GM19438 (cell line): Measurements from ENCODE around the gene CASQ1.

Source experiments
- ATAC-seq: cut with Tn5 transposase; IDR thresholded peaks from one replicate; pipeline ENCODE4 v1.9.1; 2021; ENCODE audit warnings: low read depth; ENCODE audit not compliant: unreplicated experiment

The CASQ1 gene

DNA sequence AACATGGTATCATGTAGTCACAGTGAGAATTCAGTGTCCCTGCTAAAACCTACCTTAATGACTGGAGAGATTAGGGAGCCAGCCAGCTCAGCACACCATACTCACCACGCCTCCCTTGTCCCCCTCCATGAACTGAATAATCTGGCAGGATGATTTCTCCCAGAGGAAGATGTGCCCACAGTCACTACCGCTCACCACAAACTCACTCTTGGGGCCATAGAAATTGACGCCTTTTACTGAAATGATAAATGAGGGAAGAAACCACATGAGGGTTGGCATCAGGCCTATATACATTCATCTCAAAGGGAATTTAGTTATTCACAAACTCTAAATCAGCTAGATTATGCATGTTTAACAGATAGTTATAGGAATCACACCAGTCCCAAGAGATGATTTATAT lies 32.2 kb downstream of the CASQ1 start:
- no peak for ATAC-seq

DNA sequence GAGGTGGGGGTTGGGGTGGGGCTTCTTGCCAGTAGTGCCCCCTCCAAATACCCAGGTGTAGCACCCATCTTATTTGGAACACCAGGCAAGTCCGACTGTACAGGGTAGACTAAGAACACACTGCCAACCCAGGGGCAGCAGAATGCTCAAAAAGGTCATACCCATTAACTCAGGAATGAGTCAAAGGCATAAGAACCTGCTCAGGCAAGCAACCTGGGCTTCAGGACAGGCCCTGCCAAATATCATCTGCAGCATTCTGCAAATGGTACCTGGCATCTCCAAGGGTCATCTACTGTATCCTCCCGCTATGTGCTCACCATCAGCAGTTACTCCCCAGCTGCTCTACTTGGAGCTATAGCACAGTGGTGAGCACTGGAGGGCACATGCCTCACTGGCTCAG lies 34.2 kb downstream of the CASQ1 start:
- no peak for ATAC-seq

DNA sequence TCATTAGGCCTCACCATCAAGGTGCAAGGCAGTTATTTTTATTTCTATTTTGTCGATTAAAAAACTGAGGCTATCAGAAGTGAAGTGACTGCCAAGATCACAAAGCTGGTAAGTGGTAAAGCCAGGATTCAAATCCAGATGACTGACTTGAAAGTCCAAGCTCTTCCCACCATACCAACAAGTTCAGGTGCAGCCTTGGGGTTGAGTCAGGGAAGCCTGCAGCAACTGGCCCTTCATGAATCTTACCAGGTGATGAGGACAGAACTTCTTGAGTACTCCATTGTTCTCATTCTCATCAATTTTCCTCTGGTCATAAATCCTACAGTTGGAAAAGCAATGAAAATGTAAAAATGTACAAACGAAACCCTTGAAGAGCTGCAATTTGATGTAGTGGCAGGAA lies 35.0 kb downstream of the CASQ1 start:
- ATAC-seq: no peak

DNA sequence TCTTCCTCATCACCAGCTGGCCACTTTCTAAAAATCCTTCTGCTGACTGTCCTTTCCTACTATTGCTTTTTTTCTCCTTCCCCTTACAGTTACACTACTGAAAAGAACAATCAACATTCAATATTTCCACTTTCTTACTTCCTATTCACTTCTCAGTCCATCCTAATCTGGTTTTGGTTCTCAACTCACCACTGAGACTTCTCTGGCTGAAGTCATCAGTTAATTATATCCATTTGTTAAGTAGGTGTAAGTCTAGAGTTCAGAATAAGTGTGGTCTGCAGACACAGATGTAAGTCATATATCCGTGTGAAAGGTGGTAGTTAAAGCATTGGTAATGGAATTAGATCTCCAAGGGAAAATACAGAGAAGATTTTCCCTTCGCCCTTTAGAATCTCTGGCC lies 36.2 kb downstream of the CASQ1 start:
- ATAC-seq: no peak

DNA sequence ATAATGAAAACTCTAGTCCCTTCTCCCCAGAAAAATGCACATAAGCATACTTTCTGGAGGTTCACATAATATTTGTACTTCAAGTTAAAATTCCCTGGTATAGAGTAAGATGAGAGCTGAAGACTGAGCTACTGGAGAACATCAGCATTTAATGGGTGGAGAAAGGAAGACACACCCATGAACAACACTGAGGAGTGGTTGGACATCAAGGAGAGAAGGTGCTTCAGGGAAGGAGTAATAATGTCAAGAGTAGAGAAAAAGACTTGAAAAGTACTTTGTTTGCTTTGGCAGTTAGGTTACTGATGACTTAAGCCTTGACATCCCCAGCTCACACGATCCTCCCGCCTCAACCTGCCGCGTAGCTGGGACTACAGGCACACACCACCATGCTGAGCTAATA lies 36.7 kb downstream of the CASQ1 start:
- no peak for ATAC-seq

DNA sequence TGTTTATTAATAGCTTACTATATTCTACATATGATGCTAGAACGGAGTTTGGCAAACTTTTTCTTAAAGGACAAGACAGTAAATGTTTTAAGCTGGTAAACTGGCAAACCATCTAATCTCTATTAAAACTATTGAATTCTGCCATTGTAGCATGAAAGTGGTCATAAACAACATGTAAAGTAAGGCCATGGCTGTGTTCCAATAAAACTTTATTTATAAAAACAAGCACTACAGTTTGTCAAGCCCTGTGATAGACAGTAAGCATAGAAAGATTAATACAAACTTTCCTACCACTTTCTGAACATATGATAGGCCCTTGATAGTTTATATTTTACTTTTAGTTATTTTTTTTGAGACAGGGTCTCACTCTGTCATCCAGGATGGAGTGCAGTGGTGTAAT lies 37.2 kb downstream of the CASQ1 start:
- ATAC-seq: no peak

DNA sequence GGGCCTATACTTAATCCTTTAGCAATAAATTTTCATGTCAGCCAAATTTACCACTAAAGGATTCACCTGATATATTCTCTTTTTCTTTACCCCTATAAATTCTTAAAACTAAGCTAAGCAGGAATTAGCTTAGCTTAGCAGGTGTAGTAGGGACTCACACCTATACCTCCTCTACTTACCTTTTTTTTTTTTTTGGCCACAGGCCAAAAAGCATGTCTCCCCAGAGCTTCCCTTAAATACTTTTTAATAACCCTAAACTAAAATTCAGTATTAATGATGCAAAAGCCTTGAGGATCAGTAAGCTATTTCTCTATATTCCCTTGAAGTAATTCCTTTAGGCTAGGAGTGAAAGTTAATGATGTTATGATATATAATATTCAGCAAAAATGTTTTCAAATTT lies 38.1 kb downstream of the CASQ1 start:
- ATAC-seq: no peak

DNA sequence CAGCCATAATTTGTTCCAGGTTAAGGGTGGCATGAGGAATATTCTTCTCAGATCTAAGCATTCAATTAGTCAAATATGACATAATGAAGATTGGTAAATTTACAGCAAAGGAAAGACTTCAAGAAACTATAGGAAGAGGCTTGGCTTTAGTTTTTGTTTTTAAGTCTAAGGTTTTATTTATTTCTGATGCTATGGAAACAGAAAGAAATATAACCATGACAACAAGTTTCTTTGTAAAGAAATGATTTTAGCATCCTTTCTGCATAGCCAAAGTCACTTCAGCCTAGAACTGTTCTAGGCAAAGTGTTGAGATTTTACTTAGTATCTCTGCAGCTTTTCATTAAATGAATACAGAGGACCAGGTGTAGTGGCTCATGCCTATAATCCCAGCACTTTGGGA lies 42.5 kb downstream of the CASQ1 start:
- no peak for ATAC-seq

DNA sequence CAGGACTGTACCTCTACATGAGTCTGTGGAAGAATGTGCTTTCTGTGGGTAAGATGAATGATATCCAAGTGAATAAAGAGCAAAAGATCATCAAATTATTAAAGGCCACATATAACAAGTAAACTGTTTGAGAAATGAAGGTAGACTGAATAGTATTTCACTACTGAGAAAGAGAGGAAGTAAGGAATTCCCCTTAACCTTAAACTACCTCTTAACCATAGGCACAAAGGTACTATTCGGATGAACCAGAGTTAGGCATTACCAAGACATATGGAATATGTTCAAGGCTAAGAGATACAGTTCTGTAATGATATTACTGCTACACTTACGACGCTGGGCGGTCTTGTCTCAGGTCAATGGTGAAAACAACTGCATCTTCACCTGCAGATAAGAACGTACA lies 46.4 kb downstream of the CASQ1 start:
- no peak for ATAC-seq

DNA sequence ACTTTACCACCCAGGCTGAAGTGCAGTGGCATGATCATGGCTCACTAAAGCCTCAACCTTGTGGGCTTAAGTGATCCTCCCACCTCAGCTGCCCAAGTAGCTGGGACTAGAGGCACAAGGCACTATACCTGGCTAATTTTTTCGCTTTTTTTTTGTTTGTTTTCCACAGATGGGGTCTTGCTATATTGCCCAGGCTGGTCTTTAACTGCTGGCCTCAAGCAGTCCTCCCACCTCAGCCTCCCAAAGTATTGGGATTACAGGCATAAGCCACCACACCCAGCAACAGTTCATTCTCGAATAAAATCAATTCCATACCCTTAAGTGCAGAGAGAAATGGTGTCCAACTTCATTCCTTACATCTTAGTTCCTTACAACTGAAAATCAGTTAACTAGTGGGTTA lies 47.2 kb downstream of the CASQ1 start:
- no peak for ATAC-seq

DNA sequence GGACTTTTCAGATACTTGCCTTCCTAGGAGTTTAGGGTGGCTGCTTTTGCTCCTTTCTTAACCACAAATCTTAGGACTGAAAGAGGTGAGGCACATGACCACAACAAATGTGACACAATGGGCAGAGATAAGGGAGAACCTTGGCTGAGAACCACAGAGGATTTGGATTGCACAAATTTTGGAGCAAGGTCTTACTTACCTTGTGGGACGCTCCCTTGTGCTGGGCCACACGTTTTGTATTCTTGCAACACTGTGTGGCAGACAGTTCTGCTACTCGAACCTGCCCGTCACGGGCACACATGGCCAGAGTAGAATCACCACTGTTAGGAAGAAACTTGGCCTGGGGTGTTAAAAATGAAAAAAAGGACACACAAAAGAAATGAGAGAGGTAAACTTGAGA lies 48.0 kb downstream of the CASQ1 start:
- no peak for ATAC-seq

DNA sequence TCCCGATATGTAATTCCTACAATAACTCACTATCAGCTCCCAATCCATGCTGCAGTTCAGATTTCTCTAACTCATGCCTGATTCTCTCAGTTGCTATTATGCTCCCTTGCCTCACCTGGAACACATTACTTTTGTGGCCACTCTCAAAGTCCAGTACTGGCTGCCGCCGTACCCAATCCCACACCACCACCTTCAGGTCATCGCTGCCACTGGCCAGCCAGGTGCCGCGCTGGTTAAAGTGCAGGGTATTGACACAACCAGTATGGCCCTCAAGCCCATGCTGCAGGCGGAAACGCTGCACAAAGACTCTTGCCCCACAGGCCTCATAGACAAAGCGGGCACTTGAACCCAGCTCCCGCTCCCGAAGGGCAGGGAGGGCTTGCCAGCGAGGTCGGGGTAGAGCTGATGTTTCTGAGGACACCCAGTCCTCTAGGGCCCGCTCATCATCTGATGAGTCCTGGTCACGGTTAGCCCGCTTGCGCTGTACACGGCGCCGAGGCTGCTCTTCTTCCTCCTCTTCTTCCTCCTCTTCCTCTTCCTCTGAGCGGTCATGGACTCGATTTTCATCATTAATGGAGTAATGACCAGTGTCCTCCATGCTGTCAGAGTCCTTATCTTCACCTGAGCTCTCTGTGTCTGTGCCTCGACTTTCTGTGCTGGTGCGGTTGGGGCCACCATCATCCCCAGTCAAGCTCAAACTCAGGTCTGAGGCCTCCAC lies 49.4 kb downstream of the CASQ1 start:
- no peak for ATAC-seq

DNA sequence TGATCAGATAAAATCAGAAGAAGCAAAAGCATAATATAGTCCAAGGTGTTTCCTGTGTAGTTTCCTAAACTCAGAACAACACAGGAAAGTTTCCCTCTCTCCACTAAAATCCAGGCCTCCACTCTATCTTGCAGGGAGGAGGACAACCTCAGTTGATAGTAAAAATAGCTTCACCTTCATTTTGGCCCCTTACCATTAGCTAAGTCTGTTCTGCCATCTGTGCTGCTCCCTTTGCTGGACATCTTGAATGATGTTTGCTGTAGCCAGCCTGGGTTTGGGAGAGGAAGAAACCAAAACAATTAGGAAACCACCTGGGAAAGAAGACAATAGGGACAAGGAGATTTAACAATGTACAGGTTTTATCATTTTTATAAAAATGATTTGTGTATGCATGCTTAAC lies 53.4 kb downstream of the CASQ1 start:
- no peak for ATAC-seq

DNA sequence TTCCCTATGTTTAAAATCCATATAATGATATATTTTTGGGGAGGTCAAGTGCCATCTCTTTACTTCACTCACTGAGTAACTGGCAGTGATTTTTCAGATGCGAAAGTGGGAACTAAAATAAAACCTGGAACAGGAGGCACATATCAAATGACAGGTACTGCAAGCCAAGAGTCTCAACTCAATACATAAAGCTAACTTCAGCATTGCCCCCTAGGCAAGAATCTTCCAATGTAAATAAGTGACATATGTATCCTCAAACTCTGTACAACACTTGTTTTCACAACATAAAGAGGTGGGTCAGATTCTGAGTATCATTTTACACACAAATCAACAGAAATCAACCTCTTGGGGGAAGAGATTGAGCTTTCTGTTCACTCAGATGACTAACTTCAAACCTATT lies 53.8 kb downstream of the CASQ1 start:
- no peak for ATAC-seq

DNA sequence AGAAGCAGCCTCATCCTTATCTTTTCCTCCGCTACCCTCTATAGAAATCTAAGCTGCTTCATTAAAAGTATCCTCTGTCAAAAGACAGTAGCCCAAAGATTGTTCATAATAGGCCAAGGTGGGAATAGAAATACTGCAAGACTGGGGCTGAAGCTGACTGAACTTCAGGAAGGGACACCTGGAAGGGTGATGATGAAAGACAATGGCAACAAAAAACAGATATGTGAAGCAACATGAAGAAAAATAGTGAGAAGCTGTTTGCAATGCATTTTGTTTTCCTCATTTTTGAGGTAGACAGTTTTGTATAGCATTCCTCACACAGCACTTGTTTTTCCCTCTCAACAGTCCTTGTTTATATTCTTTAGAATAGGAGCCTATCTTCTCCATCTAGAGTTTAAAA lies 55.1 kb downstream of the CASQ1 start:
- no peak for ATAC-seq

DNA sequence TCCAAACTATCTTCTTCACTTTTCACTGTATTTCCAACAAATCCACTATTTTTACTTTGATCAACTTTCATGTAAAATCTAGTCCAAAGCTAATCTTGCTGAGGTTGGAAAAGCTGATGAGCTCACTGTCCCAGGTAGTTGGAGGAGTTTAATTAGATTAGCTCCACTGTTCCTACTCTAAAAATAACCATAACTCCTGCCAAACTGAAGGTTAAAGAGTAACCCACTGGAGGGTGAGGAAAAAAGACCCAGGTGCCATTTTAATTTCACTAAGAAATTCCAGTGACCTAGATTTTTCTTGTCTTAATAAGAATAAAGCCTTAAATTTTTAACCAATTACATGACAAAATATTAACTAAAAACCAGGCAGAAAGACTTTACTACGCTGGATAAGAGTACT lies 56.7 kb downstream of the CASQ1 start:
- ATAC-seq: no peak

DNA sequence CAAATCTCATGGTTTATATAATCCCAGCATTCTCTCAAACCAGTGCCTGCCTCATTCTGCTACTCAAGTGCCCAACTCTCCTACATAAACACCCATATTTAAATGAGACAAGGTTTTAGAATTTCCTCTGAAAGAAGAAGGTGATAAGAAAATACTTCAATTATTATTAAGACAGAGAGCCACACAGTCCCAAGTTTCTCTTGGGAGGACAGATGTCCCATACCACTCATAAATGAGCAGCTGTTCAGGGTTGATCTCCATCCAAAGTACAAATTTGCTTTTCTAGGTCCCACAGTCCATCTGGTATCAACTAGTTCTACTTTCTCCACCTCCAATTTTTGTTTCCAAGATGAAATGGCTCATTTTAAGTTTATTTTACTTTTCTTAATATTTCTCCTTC lies 60.6 kb downstream of the CASQ1 start:
- ATAC-seq: no peak
